Glomerular endothelial cell (primary cell): Measurements from ENCODE around the gene SF3B3. TPM values are rescaled to one million over a fixed set of nuclear protein-coding genes. Genes with fewer than 3 reads are reported as not detected.

Experiments
- DNase-seq: peaks from one replicate; pipeline ENCODE4 v3.0.0-alpha.2; 2011; ENCODE audit warnings: low read depth, low spot score; ENCODE audit errors: extremely low read depth
- total RNA-seq: library from RNA; depleted of rRNA; stranded (reverse); fragments of >200 nt; gene quantifications from 2 replicates; pipeline ENCODE4 v1.2.3, GENCODE V29; 2015

The SF3B3 gene
- total RNA-seq, 1 donor from 2014 or later = 167 TPM

GRCh38 chr16:70561623-70562022, 38.0 kb downstream of the SF3B3 start:
- DNase-seq = no peak

GRCh38 chr16:70563636-70564035, 40.0 kb downstream of the SF3B3 start:
- no peak for DNase-seq

GRCh38 chr16:70565053-70565452, 41.4 kb downstream of the SF3B3 start:
- DNase-seq = no peak

- no peak for DNase-seq
Measured at GRCh38 chr16:70568601-70569237, 45.1 kb downstream of the SF3B3 start.

- no peak for DNase-seq
Measured at GRCh38 chr16:70569752-70570151, 46.1 kb downstream of the SF3B3 start.

GRCh38 chr16:70570967-70571570, 47.5 kb downstream of the SF3B3 start:
- DNase-seq = no peak

GRCh38 chr16:70571623-70572022, 48.0 kb downstream of the SF3B3 start:
- no peak for DNase-seq

- no peak for DNase-seq
Measured at GRCh38 chr16:70572050-70572925, 48.7 kb downstream of the SF3B3 start.

- DNase-seq = no peak
Measured at GRCh38 chr16:70572926-70573270, 49.3 kb downstream of the SF3B3 start.

- DNase-seq = peak; percentile 98
Measured at GRCh38 chr16:70573451-70574121, 50.0 kb downstream of the SF3B3 start.

- no peak for DNase-seq
Measured at GRCh38 chr16:70574595-70575271, 51.1 kb downstream of the SF3B3 start.

GRCh38 chr16:70575376-70575775, 51.8 kb downstream of the SF3B3 start:
- no peak for DNase-seq

- DNase-seq = peak; percentile 63
Measured at GRCh38 chr16:70576431-70577255, 53.0 kb downstream of the SF3B3 start.

GRCh38 chr16:70577256-70577698, 53.7 kb downstream of the SF3B3 start:
- no peak for DNase-seq

GRCh38 chr16:70578035-70578434, 54.4 kb downstream of the SF3B3 start:
- no peak for DNase-seq

GRCh38 chr16:70579248-70579647, 55.6 kb downstream of the SF3B3 start:
- DNase-seq = no peak

- DNase-seq = no peak
Measured at GRCh38 chr16:70579648-70580630, 56.3 kb downstream of the SF3B3 start.

- DNase-seq = no peak
Measured at GRCh38 chr16:70582280-70582978, 58.8 kb downstream of the SF3B3 start.
